Bronchial smooth muscle cell (primary cell): ENCODE results near the gene PCCB. TPM values are rescaled to one million over a fixed set of nuclear protein-coding genes. Genes with fewer than 3 reads are reported as not detected.

Experiments
- total RNA-seq: library from RNA; depleted of rRNA; stranded (reverse); fragments of >200 nt; gene quantifications from 2 replicates; pipeline ENCODE4 v1.2.1, GENCODE V29; 2014

The PCCB gene
- total RNA-seq = 36.9 and 53.6 TPM in 2 replicates

DNA sequence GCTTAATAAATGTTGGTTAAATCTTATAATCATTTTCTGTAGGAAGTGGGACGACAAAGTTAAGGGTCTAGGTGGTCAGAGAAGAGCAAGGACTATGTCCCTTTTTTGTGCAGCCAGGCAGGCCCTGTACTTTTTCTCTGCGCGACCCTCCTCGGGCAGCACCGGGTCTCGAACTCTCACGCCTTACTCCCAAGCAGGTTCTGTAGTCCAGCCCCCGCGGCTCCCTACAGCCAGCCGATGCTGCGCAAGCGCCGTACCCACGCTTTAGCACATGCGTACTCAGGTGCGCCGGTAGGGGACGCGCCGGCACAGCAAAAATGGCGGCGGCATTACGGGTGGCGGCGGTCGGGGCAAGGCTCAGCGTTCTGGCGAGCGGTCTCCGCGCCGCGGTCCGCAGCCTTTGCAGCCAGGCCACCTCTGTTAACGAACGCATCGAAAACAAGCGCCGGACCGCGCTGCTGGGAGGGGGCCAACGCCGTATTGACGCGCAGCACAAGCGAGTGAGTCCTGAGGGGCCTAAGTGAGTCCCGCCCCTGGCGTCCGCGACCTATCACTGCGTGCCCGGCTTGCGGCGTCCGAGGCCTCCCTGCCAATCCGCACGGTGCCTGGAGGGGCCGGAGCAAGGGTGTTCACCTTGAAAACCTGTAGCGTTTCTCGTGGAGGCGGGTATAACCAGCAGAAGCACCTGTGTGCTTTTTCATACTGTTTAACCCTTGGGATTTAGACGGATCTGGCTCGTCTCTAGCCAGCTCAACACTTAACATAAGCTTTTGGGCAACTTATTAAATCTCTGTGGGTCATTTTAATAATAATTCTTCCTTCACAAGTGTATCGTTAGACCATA is at the start of gene PCCB:
Gene PCCB (plus strand): TSS at position 282 of the 844 bp plus-strand sequence. CDS start 36 bp downstream, at position 318.

Other genes with a start within 250 kb of the PCCB start
- gene MSL2, start 54.0 kb upstream of the PCCB start, total RNA-seq = 4.5 and 5.8 TPM in 2 replicates